Upper lobe of left lung (tissue), 4 donors: ENCODE results near the gene TRHDE.

ENCODE experiments used
- POLR2A ChIP-seq, 4 donors: fragments of 450-650 bp; IDR thresholded peaks; one replicate each; pipeline ENCODE4 v1.5.1; 2016 to 2017; ENCODE audit warnings: antibody characterized with exemption in 4 of 4, mild to moderate bottlenecking in 2 of 4
- TF ChIP-seq, protein P1 (sequence below), 6 experiments: fragments of 450-650 bp in 4 of 6; fragments of 200-600 bp in 2 of 6; sonication (generic) in 2 of 6; IDR thresholded peaks; one replicate each; pipeline ENCODE4 v1.5.1; 2016 to 2019; ENCODE audit warnings: antibody characterized with exemption in 6 of 6

DNA sequence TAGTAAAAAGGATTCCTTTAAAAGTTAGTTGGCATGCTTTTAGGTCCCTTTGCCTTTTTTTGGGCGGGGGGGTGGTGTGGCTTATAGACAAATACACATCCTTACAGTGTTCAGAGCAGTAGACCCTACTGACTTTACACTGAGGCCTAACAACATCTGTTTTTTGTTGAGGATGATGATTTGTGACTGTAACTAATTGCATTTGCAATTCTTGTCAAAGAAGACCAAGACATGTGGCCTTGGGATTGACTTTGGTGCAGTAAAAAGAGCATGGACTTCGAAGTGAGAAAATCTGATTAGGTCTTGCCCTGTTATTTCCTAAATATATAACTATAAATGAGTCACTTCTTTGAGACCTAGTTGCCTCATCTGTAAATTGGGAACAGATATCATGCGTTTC, 77.3 kb downstream of the TRHDE start:
- TF ChIP-seq, protein P1, sequence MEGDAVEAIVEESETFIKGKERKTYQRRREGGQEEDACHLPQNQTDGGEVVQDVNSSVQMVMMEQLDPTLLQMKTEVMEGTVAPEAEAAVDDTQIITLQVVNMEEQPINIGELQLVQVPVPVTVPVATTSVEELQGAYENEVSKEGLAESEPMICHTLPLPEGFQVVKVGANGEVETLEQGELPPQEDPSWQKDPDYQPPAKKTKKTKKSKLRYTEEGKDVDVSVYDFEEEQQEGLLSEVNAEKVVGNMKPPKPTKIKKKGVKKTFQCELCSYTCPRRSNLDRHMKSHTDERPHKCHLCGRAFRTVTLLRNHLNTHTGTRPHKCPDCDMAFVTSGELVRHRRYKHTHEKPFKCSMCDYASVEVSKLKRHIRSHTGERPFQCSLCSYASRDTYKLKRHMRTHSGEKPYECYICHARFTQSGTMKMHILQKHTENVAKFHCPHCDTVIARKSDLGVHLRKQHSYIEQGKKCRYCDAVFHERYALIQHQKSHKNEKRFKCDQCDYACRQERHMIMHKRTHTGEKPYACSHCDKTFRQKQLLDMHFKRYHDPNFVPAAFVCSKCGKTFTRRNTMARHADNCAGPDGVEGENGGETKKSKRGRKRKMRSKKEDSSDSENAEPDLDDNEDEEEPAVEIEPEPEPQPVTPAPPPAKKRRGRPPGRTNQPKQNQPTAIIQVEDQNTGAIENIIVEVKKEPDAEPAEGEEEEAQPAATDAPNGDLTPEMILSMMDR (IDR thresholded peaks at IDR 0.05): no peak
- no peak for TF ChIP-seq POLR2A (IDR thresholded peaks at IDR 0.05)
